Astrocyte (in vitro differentiated cells and primary cell): ENCODE measurements around the gene MKRN2OS.

Source experiments
- EZH2 ChIP-seq: IDR thresholded peaks from 2 replicates; pipeline ENCODE4 v1.6.1; 2012; ENCODE audit warnings: mild to moderate bottlenecking, low read length, inconsistent platforms; ENCODE audit not compliant: insufficient read depth
- TF ChIP-seq, protein P1 (sequence below): IDR thresholded peaks from 2 replicates; pipeline ENCODE4 v1.5.1; 2011; ENCODE audit warnings: low read depth, mild to moderate bottlenecking, inconsistent platforms, low read length, moderate library complexity; ENCODE audit not compliant: insufficient read depth

DNA sequence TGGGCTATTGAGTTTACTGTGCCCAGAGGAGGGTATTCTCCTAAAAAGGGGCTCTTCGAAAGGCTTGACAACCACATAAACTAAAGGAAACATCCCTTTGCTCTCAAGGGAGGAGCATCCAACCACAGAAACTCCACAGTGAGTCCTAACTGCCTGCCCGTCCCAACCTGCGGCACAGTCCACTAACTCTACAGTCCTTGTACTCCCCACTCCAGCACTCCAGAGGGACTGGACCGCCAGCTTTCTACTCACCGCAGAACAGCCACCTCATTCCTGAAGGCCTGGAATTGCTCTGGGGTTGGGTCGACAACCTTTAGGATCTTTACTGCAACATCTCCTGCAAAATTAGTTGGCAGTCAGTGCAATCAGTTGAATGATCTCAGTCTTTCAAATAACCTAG, 46.2 kb upstream of the MKRN2OS start:
- TF ChIP-seq, protein P1, sequence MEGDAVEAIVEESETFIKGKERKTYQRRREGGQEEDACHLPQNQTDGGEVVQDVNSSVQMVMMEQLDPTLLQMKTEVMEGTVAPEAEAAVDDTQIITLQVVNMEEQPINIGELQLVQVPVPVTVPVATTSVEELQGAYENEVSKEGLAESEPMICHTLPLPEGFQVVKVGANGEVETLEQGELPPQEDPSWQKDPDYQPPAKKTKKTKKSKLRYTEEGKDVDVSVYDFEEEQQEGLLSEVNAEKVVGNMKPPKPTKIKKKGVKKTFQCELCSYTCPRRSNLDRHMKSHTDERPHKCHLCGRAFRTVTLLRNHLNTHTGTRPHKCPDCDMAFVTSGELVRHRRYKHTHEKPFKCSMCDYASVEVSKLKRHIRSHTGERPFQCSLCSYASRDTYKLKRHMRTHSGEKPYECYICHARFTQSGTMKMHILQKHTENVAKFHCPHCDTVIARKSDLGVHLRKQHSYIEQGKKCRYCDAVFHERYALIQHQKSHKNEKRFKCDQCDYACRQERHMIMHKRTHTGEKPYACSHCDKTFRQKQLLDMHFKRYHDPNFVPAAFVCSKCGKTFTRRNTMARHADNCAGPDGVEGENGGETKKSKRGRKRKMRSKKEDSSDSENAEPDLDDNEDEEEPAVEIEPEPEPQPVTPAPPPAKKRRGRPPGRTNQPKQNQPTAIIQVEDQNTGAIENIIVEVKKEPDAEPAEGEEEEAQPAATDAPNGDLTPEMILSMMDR: no peak
- TF ChIP-seq EZH2: no peak
